ENCODE measurements around the gene AUNIP. TPM values are rescaled to one million over a fixed set of nuclear protein-coding genes. Genes with fewer than 3 reads are reported as not detected.

The AUNIP gene
- total and polyA plus RNA-seq, 9 donors = 0.23 to 0.75 (median 0.44) TPM; not detected in 1

GRCh38 chr1:25834894-25835293, 24.4 kb downstream of the AUNIP start:
- WGBS, 3 donors = 39 to 57% (median 43%) methylated on average over 3 of the region's 3 CpGs
- Histone ChIP-seq H3K27me3 (no peaks in the 10 kb centered on the region), H3K4me1 (ENCODE audit: insufficient read depth) (peaks cover 2% of the 10 kb centered on the region), H3K36me3 (no peaks in the 10 kb centered on the region), H3K4me3 (no peak overlapping the region), H3K27ac (peak overlapping the region in 1 of 2 donors; percentile 62), H3K9me3 (no peaks in the 10 kb centered on the region)
- peak; percentile 45 to 71 (median 66) for DNase-seq
- intact Hi-C loops (cut with DNase I) = no loop called here
- no peak for TF ChIP-seq POLR2A (IDR thresholded peaks at IDR 0.05)
- TF ChIP-seq CTCF (IDR thresholded peaks at IDR 0.05) = no peak
- no peak for TF ChIP-seq EP300 (IDR thresholded peaks at IDR 0.05)

DNA sequence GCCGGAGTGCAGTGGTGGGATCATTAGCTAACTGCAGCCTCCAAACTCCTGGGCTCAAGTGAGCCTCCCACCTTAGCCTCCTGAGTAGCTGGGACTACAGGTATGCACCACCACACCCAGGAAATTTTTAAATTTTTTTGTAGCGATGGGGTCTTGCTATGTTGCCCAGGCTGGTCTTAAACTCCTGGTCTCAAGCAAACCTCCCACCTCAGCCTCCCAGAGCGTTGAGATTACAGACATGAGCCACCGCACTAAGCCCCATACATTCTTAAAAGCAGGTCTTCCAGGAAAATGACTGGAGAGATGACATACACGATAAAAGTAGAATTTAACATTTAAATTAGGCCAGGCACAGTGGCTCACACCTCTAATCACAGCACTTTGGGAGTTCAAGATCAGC, 26.1 kb downstream of the AUNIP start:
- no peak for DNase-seq
- 94 to 96% (median 95%) methylated on average over 5 of the region's 5 CpGs for whole genome bisulfite sequencing, 3 donors
- H3K27me3 ChIP-seq = no peaks in the 10 kb centered on the region
- H3K27ac ChIP-seq = no peak overlapping the region
- H3K9me3 ChIP-seq = no peaks in the 10 kb centered on the region
- TF ChIP-seq EP300 (IDR thresholded peaks at IDR 0.05) (no peak), POLR2A (IDR thresholded peaks at IDR 0.05) (no peak), CTCF (IDR thresholded peaks at IDR 0.05) (no peak)
- peaks cover 2% of the 10 kb centered on the region for H3K4me1 ChIP-seq (ENCODE audit: insufficient read depth)
- no peak overlapping the region for H3K4me3 ChIP-seq
- intact Hi-C loops (cut with DNase I) = no loop called here
- no peaks in the 10 kb centered on the region for H3K36me3 ChIP-seq

DNA sequence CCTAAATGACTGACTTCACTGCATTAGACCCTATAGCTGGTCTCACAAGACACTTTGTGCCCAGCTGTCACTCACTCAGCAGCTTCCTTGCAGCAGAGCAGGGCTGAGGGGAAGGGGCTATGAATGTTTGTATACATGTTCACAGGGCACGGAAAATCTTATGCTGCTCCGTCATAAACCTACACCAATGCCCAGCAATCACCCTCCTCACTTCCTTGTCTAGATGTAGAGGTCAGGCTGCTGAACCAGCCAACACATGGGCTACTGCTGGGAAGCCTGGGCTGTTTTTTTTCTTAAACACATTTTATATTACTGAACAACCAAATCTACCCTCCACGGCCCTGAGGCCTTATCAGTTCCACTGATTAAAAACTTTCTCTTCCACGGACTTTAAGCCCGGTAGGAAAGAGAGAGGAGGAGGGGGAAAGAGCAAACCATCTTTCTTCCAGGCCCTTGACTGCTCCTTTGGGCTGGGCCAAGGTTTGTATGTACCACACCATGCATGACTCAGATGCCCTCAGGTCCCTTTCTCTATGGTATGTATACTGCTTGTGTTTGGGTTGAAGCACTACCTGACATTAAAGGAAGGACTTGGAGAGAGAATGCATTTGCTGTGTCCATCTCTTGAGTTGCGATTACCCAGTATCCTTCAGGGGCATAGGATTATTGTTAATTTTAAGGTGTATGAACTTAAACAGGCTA, 26.8 kb downstream of the AUNIP start:
- WGBS, 3 donors = 66 to 78% (median 72%) methylated on average over 6 of the region's 6 CpGs
- no peaks in the 10 kb centered on the region for H3K27me3 ChIP-seq
- H3K9me3 ChIP-seq = no peaks in the 10 kb centered on the region
- peaks cover 2% of the 10 kb centered on the region for H3K4me1 ChIP-seq (ENCODE audit: insufficient read depth)
- TF ChIP-seq EP300 (IDR thresholded peaks at IDR 0.05) (no peak), CTCF (IDR thresholded peaks at IDR 0.05) (no peak), POLR2A (IDR thresholded peaks at IDR 0.05) (no peak)
- intact Hi-C loops (cut with DNase I) = no loop called here
- no peak overlapping the region for H3K27ac ChIP-seq
- no peak overlapping the region for H3K4me3 ChIP-seq
- DNase-seq = no peak
- no peaks in the 10 kb centered on the region for H3K36me3 ChIP-seq

DNA sequence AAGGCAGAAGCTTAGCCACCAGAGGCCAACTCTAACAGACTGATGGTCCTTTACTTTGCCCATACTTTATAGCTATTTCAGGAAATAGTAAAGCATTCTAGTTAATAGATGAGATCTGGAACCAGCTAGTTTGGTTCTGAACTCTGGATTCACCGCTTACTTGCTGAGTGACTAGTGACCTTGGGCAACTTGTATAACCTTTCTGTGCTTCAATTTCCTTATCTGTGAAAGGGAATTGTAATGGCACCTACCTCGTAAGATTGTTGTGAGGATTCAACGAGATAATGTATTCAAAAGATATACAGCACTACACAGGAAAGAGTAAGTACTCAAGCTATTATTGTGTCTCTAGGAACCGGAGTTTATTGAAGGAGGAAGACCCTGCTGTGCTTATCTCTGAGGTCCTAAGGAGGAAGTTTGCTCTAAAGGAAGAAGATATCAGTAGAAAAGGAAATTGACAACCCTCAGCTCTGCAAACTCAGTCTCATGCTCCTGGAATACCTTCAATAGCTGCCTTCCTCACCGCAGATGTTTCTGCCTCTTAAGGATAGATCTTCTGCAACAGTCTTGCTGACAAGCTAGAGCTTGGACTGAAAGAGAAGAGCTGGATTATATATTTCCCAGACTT, 27.6 kb downstream of the AUNIP start:
- H3K36me3 ChIP-seq = no peaks in the 10 kb centered on the region
- intact Hi-C loops (cut with DNase I) = no loop called here

More for the DNA sequence above, 27.6 kb downstream of the AUNIP start:
- 62 to 69% (median 63%) methylated on average over 5 of the region's 5 CpGs for WGBS, 3 donors
- Histone ChIP-seq H3K27me3 (no peaks in the 10 kb centered on the region), H3K9me3 (no peaks in the 10 kb centered on the region), H3K4me3 (no peak overlapping the region), H3K27ac (no peak overlapping the region), H3K4me1 (ENCODE audit: insufficient read depth) (peaks cover 2% of the 10 kb centered on the region)
- DNase-seq = no peak
- no peak for TF ChIP-seq EP300 (IDR thresholded peaks at IDR 0.05)
- no peak for TF ChIP-seq POLR2A (IDR thresholded peaks at IDR 0.05)
- no peak for TF ChIP-seq CTCF (IDR thresholded peaks at IDR 0.05)

Data from ovary (tissue), 9 donors.